ENCODE measurements around the gene COL9A1. TPM values are rescaled to one million over a fixed set of nuclear protein-coding genes. Genes with fewer than 3 reads are reported as not detected.

COL9A1 gene
- total RNA-seq, 1 experiment from 2014 or later, result not detected

DNA sequence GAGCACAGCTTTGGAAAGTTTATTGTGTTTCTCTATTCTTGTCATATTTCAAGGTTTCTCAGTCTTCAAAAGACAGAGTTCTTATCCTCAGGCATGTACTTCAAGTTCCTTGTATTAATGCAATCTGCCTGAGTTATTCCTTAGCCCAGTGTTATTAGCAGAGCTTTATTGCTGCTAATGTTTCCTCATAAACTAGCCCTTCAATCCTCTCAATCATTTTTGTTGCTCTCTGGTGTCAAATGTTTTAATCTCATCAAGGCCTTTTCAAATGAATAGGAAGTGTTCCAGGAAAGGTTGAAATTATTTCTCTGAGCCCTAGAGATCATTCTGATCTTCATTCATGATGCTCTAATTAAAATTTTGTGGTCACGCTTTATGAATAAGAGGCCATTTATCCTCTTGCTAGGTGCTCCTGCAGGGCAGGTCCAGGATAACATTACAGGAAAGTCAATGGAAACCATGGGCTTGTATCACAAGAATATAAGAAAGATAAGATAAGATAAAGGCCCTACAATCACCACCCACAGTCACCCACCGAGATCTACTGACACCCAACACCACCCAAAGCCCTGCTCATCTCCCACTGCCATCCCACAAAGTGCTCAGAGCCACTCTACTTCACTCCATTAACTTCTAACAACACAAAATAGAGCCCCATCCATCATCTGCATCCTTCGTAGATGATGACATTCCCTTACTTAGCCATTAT, 125.9 kb downstream of the COL9A1 start:
- no peak for DNase-seq (ENCODE audit: low read depth)

GRCh38 chr6:70175770-70176169, 127.1 kb downstream of the COL9A1 start:
- DNase-seq (ENCODE audit: low read depth), result no peak

DNA sequence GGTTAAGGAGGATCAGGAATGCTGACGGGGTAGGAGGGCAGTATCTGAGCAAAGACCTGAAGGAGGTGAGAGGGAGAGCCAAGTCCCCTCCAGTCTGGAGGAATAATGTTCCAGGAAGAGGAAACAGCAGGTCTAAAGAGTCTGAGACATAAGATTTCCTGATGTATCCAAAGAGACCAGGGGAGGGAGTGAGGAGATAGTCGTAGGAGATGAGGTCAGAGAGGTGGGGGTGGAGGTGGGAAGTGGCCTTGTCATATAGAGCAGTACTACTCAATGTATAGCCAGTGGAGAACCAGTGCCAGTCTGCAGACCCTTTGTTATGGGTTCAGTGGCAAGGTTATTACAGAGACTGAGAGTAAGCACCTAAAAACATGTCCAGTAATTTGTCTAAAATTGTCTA, 130.6 kb downstream of the COL9A1 start:
- DNase-seq (ENCODE audit: low read depth), result no peak

GRCh38 chr6:70171236-70171635, 131.6 kb downstream of the COL9A1 start:
- DNase-seq (ENCODE audit: low read depth), result no peak

DNA sequence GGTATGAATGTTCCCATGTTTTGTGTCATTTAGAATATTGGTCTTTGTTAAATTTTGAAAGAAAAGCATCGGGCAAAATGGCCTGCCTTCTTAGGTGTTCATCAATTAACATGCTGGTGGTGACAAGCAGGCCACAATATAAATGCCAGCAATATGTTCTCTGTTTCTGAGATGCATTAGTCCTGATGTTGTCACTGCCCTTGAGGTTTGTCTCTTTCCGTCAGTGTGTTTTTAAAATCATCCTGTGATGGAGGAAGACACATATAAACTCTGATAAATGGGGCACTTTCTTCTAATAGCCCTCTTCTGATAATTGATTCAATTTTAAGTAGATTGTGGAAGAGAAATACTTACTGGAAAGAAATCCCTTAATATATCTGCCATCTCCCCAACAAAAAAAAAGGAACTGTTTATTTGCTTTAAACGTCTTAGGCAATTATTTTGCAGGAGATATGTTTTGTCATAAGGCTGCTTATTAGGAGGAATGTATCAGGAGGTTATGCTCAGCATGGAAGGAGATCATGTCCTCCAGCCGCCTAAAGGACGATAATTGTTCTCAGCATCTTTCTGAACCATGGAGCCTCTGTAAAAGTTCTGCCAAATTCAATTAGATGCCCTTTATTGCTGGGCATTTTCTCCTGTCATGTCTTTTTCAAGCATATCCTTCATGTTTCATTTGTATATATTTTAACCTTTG, 134.1 kb downstream of the COL9A1 start:
- no peak for DNase-seq (ENCODE audit: low read depth)

Other genes starting within 250 kb of the COL9A1 start
- 7.4 and 9.5 TPM in 2 replicates for gene FAM135A, start 110.4 kb upstream of the COL9A1 start, total RNA-seq (2014; rRNA removed; shearing (Covaris generic))